DMS153 treated with DMSO at 0.1 percent for 48 hours (cell line): ENCODE measurements around the gene PKD1.
A peak's percentile ranks its signal among the peaks of the same experiment; 100 is the strongest.
"Not testable (repeated sequence)": the region's sequence is repeated elsewhere in the genome, so short reads cannot be mapped to it uniquely, and the experiment has no call there.

ENCODE experiments used
- DNase-seq: peaks from one replicate; lab custom pipeline; 2025; ENCODE audit not compliant: unreplicated experiment; lab: John Stamatoyannopoulos, UW

Gene PKD1

GRCh38 chr16:2152695-2153506 is 17.2 kb upstream of the PKD1 start:
- DNase-seq = no peak

DNA sequence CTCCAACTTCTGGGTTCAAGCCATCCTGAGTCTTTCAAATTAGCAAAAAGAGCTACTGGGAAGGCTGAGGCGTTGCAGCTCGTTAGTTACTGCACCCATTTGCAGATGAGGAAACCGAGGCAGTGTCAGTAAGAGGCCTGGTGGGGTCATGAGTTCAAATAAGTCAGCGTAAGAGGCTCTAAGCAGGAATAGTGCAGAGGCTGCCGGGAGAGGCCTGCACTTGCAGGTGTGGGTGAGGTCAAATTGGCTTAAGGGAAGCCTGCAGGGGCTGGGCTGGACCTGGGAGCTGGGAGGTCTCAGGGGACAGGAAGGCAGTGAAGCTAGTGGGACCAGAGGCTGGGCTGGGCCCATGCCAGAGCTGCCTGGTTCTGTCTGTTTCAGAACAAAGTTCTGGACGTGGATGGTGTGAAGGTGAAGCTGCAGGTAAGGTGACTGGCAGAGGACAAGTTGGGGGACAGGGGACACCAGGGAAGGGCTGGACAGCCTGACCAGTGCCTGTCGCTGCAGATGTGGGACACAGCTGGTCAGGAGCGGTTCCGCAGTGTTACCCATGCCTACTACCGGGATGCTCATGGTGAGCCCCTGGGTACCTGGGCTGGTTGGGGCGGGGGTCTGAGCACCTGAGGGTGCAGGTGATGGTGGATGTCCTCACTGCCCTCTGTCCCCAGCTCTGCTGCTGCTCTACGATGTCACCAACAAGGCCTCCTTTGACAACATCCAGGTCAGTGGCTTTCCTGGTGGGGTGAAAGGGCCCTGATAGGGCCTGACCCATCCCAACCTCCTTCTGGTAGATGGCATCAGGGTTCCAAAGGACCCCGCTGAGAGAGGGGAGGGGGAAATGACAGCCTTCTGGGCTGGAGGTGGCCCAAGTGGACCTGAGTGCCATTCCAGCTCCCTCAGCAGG is 15.7 kb upstream of the PKD1 start:
- no peak for DNase-seq

DNA sequence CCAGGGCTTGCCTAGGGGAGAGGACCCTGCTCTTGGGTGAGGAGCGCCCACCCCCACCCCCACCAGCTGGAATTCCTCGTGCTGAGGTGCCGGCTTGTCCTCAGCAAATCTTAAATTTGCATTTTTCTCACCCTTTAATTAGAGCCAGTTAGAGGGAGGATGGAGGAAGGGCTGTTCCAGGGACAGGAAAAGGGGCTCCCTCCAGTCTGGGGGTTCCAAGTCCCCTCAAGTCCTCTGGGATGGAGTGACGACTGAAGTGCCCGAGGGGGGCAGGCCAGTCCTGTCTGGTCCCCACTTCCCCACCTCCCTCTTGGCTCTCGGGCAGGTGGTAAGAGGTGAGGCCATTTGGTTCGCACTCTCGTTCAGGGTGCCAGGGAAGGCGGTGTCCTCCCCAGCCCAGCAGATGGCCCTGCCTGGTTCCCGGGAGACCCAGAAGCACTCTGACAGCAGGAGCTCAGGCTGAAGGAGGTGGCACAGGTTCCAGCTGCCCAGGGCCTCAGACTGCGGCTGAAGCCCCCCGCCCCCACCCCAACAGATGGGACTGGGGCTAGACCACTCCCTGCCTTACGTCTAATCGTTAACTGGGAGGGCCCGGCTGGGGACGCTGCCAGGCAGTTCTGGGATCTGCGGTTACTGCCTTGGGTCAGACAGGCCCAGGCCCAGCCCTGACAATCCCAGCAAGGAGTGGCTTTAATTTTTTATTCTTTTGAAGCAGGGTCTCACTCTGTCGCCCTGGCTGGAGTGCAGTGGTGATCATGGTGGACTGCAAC is 14.9 kb upstream of the PKD1 start:
- no peak for DNase-seq

- no peak for DNase-seq
These were observed 14.1 kb upstream of the PKD1 start for GRCh38 chr16:2149630-2150417.

DNA sequence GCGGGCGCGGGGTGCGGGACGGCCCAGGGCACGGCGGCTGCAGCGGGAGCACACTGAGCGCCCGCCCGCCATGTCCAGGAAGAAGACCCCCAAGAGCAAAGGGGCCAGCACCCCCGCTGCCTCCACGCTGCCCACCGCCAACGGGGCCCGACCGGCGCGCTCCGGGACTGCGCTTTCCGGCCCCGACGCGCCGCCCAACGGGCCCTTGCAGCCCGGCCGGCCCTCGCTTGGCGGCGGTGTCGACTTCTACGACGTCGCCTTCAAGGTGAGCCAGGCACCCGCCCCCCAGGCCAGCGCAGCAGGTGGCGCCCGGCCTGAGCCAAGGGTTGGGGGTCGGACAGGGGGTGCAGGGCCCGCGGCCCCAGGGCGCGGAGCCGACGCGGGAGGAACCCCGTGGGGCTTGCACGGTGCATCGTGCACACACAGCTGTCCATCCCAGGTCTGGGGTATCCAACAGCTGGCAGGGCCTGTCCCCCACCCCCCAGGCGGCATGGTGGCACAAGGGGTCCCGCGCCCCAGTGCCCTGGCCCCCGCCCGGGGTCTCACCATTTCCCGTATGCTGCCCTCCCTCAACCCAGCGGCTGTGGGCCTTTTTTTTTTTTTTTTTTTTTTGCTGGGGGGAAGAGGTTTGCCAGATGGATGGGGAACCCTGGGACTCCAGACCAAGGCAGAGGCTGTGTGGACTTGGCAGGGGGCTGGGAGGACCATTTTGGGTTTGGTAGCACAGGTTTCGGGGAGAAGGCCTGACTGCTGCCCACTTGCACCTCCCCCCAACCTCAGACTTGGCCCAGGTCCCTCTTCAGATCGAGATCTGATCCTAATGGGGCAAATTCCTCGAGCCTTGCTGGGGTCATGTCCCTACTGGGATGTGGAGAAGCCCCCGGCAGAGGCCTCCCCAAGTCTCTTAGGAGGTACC is 13.3 kb upstream of the PKD1 start:
- DNase-seq = no peak

GRCh38 chr16:2147981-2148671 is 12.4 kb upstream of the PKD1 start, which contains the start of gene RAB26:
Gene RAB26 (plus strand): TSS chr16:2148625. CDS start chr16:2148784, 159 bp downstream.
- peak; percentile 79 for DNase-seq

GRCh38 chr16:2147378-2147777 is 11.7 kb upstream of the PKD1 start:
- no peak for DNase-seq

DNA sequence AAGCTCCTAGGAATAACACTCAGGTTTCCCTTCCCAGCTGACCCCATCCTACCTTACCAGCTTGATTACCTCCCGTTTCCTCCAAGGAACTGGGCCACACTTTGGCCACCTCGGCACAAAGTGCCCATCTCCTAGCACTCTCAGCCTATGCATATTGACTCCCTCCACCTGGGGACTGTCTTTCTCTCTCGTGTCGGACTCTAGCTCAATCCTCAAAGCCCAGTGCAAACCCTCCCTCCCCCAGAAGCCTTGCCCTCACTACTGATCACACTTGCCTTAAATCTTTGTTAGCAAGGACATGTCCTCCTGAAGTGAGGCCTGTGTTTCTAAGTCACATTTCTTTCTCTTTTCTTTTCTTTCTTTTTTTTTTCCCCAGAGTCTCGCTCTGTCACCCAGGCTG is 10.1 kb upstream of the PKD1 start:
- DNase-seq = no peak

DNA sequence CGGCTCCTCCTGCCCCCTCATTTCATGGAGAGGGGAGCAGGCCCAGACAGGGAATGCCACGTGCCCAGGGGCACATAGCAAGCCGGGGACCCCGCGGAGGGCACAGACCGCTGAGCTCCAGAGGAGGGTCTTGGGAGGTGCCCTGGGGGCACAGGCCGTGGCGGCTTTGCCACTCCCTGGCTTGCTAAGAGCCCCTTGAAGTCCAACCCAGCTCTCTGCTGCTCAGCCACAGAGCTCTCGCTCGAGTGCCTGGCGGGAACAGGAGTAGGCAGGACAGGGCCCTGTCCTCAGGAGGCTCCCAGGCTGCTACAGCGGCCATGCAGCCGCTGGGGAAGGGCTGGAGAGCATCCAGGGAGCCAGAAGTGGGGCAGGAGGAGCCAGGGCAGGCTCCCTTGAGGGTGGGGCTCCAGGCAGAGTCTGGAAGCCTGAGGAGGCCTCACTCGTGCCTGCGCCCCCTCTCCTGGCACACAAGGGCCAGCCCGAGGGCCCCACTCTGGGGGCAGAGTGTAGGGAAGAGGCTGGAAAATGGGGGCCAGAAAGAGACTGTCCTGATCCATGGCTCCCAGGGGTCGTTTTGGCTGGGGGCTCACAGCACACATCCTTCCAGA is 8.3 kb upstream of the PKD1 start:
- no peak for DNase-seq

GRCh38 chr16:2142942-2143877 is 7.5 kb upstream of the PKD1 start:
- no peak for DNase-seq

DNA sequence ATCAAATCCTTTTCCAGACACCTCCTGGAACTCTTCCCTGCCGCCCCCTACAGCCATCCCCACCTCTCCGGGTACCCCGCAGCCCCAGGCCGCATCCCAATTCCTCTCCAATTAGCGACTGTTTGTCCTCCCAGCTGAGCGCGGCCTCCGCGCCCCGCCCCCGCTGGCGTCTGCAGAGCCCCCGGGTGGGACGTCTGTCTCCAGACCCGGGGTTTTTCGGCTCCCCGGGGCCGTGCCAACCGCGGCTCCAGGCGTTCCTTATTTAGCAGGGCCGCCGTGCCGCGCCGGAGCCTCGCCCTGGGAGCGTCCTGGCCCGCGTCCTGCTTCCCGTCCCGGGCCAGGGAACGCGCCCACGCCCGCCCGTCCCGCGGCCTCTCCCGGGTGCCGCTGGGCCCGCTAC is 627 bp downstream of the PKD1 start:
- DNase-seq = not testable (repeated sequence)

DNA sequence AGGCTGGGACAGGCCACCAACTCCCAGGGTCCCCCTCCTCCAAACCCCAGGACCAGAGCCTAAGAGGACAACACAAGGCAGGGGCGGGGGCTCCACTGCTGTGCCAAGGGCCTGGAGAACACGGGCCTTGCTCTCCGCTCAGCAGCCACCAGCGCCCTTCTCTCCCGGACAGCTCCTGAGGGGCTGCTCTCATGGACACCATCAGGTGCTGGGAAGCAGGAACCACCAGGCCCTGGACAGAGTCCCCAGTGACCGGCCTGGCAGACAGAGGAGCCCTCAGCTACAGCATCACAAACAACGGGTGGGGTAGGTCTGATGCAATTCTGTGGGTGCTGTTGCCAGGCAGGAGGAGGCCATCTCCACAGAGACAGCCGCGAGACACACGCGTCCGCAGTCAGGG is 1.9 kb downstream of the PKD1 start:
- DNase-seq = not testable (repeated sequence)

DNA sequence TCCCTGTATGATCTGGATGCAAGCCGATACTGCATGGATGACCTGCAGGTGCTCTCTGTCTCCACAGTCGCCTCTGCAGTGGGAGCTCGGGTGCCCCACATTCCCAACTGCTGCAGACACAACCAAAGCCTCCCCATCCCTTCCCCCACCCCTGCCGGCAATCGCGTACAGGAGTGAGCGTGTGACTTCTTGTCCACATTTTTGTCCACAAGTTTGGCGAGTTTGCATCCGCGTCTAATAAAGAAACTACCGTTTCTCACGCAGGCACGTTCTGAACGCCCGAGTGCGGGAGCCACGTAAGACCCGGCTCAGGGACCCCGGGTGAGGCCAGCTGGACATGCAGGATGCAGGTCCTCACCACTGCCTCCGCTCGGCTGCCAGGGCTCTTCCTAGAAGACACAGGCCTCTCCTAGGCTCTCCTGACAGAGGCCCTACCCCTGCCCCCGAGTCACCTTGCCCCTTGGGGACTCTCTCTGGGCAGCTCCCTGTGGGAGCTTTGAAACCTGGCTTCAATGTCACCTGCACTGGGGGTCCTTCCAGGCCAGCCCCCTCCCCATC is 5.7 kb downstream of the PKD1 start:
- DNase-seq = not testable (repeated sequence)

DNA sequence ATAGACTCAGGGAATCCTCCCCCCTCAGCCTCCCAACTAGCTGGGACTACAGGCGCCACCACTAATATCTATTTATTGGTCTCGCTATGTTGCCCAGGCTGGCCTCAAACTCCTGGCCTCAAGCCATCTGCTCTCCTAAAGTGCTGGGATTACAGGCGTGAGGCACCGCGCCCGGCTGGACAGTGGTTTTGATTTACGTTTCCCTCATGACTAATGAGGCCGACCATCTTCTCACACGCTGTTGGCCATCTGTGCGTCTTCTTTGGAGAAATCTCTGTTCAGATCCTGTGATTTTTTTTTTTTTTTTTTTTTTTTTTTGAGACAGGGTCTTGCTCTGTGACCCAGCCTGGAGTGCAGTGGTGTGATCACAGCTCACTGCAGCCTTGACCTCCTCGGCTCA is 6.4 kb downstream of the PKD1 start:
- DNase-seq = not testable (repeated sequence)

GRCh38 chr16:2127630-2128280 is 7.9 kb downstream of the PKD1 start:
- DNase-seq = peak; percentile 14

DNA sequence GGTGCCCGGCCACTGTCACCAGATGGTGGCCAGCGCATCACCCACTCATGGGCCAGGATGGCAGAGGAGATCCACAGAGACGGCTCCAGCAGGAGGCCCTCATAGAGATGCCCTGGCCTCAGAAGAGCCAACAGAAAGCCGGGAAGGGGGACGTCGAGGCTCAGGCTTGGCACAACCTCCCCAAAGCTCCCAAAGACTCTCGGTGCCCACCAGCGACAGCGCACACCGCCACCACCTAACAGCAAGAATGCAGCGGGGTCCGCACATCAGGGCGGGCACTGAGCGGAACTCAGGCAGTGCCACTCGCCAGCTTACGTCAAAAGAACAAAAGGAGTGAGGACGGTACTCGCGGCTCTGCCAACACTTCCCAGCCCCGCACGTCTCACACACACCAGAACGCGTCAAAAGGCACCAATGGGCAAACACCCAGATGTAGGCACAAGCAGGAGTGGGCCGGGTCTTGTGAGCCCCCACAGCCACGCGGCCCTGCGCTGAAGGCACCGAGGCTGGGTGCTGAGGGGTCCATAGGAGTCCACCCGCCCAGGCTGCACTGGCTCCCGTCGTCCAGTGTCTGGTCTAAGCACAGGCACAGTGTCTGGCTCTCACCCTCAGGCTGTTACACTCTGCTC is 8.7 kb downstream of the PKD1 start:
- not testable (repeated sequence) for DNase-seq
